Measurements from ENCODE around the gene RDX. TPM values are rescaled to one million over a fixed set of nuclear protein-coding genes. Genes with fewer than 3 reads are reported as not detected.
"Not testable (repeated sequence)": the region's sequence is repeated elsewhere in the genome, so short reads cannot be mapped to it uniquely, and the experiment has no call there.

RDX gene
- total RNA-seq, 1 experiment from 2014 or later = 111 TPM

DNA sequence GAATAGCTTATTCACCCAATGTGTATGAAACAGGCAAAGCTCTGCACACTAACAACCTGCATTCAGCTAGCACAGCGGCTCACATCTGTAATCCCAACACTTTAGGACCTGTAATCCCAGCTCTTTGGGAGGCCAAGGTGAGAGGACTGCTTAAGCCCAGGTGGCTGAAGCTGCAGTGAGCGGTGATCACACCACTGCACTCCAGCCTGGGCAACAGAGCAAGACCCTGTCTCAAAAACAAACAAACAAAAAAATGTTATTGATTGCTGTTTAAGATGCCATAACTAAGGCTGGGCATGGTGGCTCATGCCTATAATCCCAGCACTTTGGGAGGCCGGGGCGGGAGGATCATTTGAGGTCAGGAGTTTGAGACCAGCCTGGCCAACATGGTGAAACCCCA, 15.8 kb downstream of the RDX start:
- H3K9me3 ChIP-seq (replicated peaks); DNase-seq (ENCODE audit: low read depth in 1 of 2, low spot score in 2 of 2); H3K27me3 ChIP-seq (replicated peaks); H3K27ac ChIP-seq; H3K4me1 ChIP-seq (replicated peaks); H3K4me3 ChIP-seq: not testable (repeated sequence)
- H3K36me3 ChIP-seq = peaks cover 18% of the 10 kb centered on the region

DNA sequence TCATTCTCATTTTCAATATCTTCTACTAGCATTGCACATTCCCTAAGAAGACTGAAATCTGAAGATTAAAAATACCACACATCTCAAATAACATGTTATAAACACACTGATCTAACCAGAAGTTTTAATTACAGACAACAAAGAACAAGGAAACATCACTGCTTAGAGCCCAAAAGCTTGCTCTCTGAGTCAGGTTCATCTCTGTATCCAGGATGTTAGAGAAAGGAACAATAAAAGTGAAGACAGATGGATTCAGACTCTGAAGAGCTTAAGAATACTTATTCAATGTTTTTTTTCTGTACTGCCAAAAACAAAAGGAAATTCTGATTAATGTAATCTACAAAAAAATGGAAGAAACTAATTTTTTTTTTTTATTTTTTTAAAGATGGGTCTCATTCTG, 16.5 kb downstream of the RDX start:
- no peaks in the 10 kb centered on the region for H3K4me1 ChIP-seq (replicated peaks)
- H3K9me3 ChIP-seq (replicated peaks) = no peaks in the 10 kb centered on the region
- H3K27ac ChIP-seq = no peak overlapping the region
- no peak overlapping the region for H3K4me3 ChIP-seq
- peaks cover 23% of the 10 kb centered on the region for H3K36me3 ChIP-seq
- H3K27me3 ChIP-seq (replicated peaks) = no peaks in the 10 kb centered on the region
- DNase-seq (ENCODE audit: low read depth in 1 of 2, low spot score in 2 of 2) = no peak

DNA sequence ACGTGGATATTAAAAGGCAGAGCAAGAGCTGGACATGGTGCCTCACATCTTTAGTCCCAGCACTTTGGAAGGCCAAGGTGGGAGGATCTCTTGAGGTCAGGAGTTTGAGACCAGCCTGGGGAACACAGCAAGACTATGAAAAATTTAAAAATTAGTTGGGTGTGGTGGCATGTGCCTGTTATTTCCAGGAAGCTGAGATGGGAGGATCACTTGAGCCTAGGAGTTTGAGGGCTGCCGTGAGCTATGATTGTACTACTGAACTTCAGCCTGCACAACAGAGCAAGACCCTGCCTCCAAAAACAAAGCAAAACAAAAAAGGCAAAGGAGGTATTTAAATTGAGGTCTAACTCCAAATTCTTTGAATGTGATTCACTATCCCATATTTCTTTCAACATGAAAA, 23.5 kb downstream of the RDX start:
- peaks cover 52% of the 10 kb centered on the region for H3K36me3 ChIP-seq
- DNase-seq (ENCODE audit: low read depth in 1 of 2, low spot score in 2 of 2) = no peak

DNA sequence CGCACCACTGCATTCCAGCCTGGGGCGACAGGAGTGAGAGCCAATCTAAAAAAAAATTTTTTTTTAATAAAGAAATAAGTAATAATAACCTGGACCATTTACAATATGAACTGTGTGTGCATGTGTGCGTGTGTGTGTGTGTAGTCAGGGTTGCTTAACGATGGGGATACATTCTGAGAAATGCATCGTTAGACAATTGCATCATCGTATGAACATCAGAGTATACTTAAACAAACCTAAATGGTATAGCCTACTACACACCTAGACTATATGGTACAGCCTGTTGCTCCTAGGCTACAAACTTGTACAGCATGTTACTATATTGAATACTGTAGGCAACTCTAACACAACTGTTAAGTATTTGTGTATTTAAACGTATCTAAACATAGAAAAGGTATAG, 26.4 kb downstream of the RDX start:
- no peak overlapping the region for H3K4me3 ChIP-seq
- no peak overlapping the region for H3K27ac ChIP-seq
- H3K36me3 ChIP-seq = peaks cover 38% of the 10 kb centered on the region
- H3K27me3 ChIP-seq (replicated peaks) = no peaks in the 10 kb centered on the region
- H3K4me1 ChIP-seq (replicated peaks) = 0 out of 2 replicates have a peak, but pooled peaks cover 4% of the 10 kb centered on the region
- no peaks in the 10 kb centered on the region for H3K9me3 ChIP-seq (replicated peaks)
- no peak for DNase-seq (ENCODE audit: low read depth in 1 of 2, low spot score in 2 of 2)

More for the DNA sequence above, 23.5 kb downstream of the RDX start:
- Histone ChIP-seq H3K4me1 (replicated peaks) (0 out of 2 replicates have a peak, but pooled peaks cover 4% of the 10 kb centered on the region), H3K9me3 (replicated peaks) (no peaks in the 10 kb centered on the region), H3K27ac (no peak overlapping the region), H3K4me3 (no peak overlapping the region), H3K27me3 (replicated peaks) (no peaks in the 10 kb centered on the region)

DNA sequence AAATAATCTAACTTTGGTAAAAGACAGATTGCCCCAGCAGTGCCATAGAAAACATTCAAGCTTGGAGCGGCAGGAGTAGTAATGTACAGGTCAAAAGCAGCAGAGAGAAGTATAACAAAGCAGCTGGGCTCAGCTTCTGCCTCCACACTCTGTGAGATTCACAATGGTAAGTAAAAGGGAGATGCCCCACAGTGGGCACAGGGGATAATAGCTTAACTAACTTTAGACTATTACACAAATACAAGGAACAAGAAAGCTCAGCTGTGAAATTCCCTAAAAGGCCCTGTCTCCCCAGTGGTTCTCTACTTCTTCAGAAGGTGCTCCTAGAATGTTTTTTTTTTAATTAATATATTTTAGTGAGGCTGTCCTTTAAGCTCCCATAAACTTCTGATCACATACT, 28.0 kb downstream of the RDX start:
- peaks cover 35% of the 10 kb centered on the region for H3K36me3 ChIP-seq
- DNase-seq (ENCODE audit: low read depth in 1 of 2, low spot score in 2 of 2) = no peak
- no peaks in the 10 kb centered on the region for H3K27me3 ChIP-seq (replicated peaks)
- 0 out of 2 replicates have a peak, but pooled peaks cover 4% of the 10 kb centered on the region for H3K4me1 ChIP-seq (replicated peaks)
- H3K4me3 ChIP-seq = no peak overlapping the region
- no peaks in the 10 kb centered on the region for H3K9me3 ChIP-seq (replicated peaks)
- H3K27ac ChIP-seq = no peak overlapping the region

DNA sequence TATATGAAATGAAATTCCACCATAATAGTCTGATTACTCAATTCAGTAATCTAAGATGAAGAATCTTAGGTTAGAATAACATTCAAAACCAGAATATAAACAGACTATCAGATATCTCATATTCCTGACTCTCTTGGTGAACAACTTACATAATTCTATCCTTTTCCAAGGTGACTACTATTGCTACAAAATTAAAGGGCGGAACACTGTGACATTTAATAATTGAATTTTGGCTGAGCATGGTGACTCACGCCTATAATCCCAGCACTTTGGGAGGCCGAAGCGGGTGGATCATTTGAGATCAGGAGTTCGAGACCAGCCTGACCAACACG, 34.4 kb downstream of the RDX start:
- H3K9me3 ChIP-seq (replicated peaks) = no peaks in the 10 kb centered on the region
- H3K4me3 ChIP-seq = no peak overlapping the region
- H3K36me3 ChIP-seq = peaks cover 29% of the 10 kb centered on the region
- DNase-seq (ENCODE audit: low read depth in 1 of 2, low spot score in 2 of 2) = no peak
- H3K27me3 ChIP-seq (replicated peaks) = no peaks in the 10 kb centered on the region
- H3K4me1 ChIP-seq (replicated peaks) = no peaks in the 10 kb centered on the region
- no peak overlapping the region for H3K27ac ChIP-seq

DNA sequence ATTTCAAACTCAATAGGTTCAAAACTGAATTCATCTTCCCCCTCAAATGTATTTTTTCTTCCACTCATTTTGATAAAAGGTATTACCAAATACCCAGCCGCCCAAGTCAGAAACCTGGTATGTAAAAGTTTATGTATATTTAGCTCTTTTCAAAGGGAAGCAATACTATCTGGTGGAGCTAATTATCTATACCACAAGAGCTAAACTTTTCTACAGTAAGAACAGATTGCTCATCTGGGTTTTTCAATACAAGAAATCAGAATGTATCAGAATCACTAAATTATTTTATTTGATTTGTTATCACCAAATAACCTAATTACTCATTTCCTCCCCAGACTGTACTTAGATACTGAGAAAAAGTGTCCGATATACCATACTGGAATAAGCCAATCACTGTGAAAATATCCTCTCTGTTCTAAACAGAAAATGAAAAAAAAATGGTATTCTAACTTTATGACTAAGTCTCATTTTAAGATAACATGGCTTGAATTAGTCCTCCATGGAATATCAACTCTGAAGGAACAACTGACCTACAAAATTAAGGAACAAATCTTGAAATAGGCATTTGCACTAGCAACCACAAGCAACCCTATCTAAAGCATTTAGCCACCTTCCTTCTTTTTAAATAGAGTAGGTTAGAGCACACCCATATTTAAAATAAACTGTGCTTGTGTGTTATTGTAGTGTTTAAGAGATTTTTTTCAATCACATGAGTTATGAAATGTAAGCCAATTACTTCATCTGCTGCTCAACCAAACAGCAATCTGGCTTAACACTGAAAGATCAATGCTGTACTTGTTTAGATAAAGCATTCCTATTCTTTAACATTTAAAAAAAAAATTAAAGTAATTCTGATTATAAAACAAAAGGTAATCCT, 35.0 kb downstream of the RDX start:
- DNase-seq (ENCODE audit: low read depth in 1 of 2, low spot score in 2 of 2) = no peak
- Histone ChIP-seq H3K4me3 (no peak overlapping the region), H3K36me3 (peaks cover 29% of the 10 kb centered on the region), H3K27ac (no peak overlapping the region), H3K9me3 (replicated peaks) (no peaks in the 10 kb centered on the region), H3K4me1 (replicated peaks) (no peaks in the 10 kb centered on the region), H3K27me3 (replicated peaks) (no peaks in the 10 kb centered on the region)

DNA sequence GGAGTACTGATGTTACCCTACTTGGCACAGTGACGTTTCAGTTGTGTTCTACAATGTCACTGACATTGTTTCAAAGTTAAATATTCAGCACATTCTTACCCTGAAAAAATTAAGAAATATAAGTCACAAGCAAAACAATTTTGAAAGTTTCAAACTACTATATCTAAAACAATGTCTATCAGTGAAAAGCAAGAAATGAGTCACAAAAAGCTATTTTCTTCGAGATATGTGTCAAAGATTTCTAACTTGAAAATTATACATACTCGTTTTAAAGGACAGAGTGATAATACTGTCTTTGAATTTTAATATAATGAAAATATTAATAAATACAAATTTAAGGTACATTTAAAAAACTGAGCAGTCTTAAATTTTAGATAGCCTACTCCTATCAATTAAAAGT, 42.9 kb downstream of the RDX start:
- peaks cover 59% of the 10 kb centered on the region for H3K36me3 ChIP-seq

DNA sequence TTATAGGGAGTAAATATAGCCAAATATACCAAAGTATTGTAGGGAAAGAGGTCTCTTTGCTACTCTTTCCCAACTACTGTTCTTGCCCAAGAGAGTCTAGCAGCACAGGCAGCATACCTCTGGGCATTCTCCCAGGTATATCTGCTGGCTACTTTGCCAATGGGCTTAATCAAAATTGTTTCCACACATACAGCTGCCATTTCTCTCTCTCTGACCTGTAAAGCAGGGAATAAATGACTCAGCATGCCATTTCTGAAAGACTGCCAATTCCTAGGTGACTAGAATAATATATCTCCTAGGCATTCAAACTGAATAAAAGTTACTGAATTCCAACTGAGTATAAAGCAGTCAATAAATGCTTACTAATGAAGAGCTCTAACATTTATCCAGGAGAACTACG, 44.6 kb downstream of the RDX start:
- no peaks in the 10 kb centered on the region; the same call in 1 of the 2 replicates for H3K4me1 ChIP-seq (replicated peaks)
- no peak for DNase-seq (ENCODE audit: low read depth in 1 of 2, low spot score in 2 of 2)
- H3K9me3 ChIP-seq (replicated peaks) = no peaks in the 10 kb centered on the region
- no peaks in the 10 kb centered on the region for H3K27me3 ChIP-seq (replicated peaks)
- no peak overlapping the region for H3K27ac ChIP-seq
- H3K4me3 ChIP-seq = no peak overlapping the region
- H3K36me3 ChIP-seq = peaks cover 58% of the 10 kb centered on the region

More for the DNA sequence above, 42.9 kb downstream of the RDX start:
- no peak for DNase-seq (ENCODE audit: low read depth in 1 of 2, low spot score in 2 of 2)
- Histone ChIP-seq H3K27ac (no peak overlapping the region), H3K9me3 (replicated peaks) (no peaks in the 10 kb centered on the region), H3K4me3 (no peak overlapping the region), H3K27me3 (replicated peaks) (no peaks in the 10 kb centered on the region), H3K4me1 (replicated peaks) (no peaks in the 10 kb centered on the region; the same call in 1 of the 2 replicates)

DNA sequence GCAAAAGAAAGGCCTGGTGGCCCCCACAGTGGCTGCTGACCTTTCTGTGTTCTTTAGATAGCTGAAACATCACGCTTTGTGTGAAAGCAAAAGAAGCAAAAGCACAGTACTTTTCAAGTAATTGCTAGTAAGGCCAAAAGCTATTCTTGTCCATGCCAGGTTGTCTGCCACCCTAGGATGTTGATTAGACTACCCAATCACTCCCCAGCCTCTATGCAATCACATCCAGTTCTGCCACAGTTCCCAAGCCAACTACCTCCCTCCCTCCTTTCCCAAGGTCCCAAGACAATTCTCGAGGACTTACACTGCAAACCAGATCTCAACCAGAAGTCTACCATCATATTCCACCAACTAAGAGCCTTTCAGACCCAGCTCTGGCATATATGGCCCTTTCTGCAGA, 46.2 kb downstream of the RDX start:
- H3K36me3 ChIP-seq = peaks cover 53% of the 10 kb centered on the region
- DNase-seq (ENCODE audit: low read depth in 1 of 2, low spot score in 2 of 2) = no peak
- H3K9me3 ChIP-seq (replicated peaks) = no peaks in the 10 kb centered on the region
- H3K4me3 ChIP-seq = no peak overlapping the region
- no peak overlapping the region for H3K27ac ChIP-seq
- no peaks in the 10 kb centered on the region; the same call in 1 of the 2 replicates for H3K4me1 ChIP-seq (replicated peaks)
- no peaks in the 10 kb centered on the region for H3K27me3 ChIP-seq (replicated peaks)

DNA sequence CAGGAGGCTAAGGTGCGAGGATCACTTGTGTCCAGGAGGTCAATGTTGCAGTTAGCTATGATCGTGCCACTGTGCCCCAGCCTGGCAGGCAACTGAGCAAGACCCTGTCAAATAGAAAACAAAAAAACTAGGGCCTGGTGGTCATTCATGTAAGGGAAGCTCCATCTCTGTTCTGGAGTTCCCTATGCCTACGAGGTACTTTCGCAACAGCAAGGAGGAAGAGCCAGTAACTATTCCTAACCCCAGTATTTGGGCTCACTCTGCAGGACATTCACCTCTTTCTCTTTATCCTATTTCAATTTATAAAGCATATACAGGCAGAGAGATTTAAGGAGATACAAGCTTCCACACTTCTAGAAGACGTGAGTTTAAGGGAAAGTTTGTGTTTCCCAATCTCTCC, 46.6 kb downstream of the RDX start:
- Histone ChIP-seq H3K4me1 (replicated peaks) (no peaks in the 10 kb centered on the region; the same call in 1 of the 2 replicates), H3K27ac (no peak overlapping the region), H3K27me3 (replicated peaks) (no peaks in the 10 kb centered on the region), H3K4me3 (no peak overlapping the region), H3K9me3 (replicated peaks) (no peaks in the 10 kb centered on the region), H3K36me3 (peaks cover 52% of the 10 kb centered on the region)
- no peak for DNase-seq (ENCODE audit: low read depth in 1 of 2, low spot score in 2 of 2)

DNA sequence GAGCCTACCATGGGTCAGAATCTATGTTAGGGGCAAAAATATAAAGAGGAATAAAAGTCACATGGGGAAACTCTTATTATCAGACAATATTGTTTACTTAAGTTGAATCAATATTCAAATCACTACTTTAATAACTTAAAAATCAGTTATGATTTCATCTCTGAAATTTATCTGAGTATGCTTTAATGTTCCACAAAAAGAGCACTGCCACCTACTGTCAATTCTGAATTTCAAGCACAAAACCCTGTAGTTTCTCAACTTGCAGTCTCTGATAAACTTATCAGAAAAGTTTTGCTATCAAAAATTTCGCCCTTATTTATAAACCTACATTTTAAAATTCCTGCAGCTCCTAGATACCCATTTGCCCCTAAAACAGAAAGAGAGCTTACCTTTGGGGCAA, 47.3 kb downstream of the RDX start:
- no peak overlapping the region for H3K4me3 ChIP-seq
- H3K9me3 ChIP-seq (replicated peaks) = no peaks in the 10 kb centered on the region
- no peaks in the 10 kb centered on the region; the same call in 1 of the 2 replicates for H3K4me1 ChIP-seq (replicated peaks)
- no peak overlapping the region for H3K27ac ChIP-seq
- no peaks in the 10 kb centered on the region for H3K27me3 ChIP-seq (replicated peaks)
- H3K36me3 ChIP-seq = peaks cover 50% of the 10 kb centered on the region
- DNase-seq (ENCODE audit: low read depth in 1 of 2, low spot score in 2 of 2) = no peak

DNA sequence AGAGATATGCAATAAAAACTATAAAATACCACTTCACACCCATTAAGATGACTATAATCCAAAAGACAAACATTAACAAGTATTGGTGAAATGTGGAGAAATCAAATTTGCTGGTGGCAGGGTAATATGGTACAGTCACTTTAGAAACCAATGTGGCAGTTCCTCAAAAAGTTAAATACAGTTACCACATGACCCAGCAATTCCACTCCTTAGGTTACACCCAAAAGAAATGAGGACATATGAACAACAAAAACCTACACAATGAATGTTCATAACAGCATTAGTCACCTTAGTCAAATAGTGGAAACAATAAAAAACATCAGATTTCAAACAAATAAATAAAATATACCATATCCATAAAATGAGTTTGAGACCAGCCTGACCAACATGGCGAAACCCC, 52.6 kb downstream of the RDX start:
- Histone ChIP-seq H3K4me3 (no peak overlapping the region), H3K27ac (no peak overlapping the region), H3K4me1 (replicated peaks) (no peaks in the 10 kb centered on the region), H3K9me3 (replicated peaks) (no peaks in the 10 kb centered on the region), H3K27me3 (replicated peaks) (no peaks in the 10 kb centered on the region), H3K36me3 (peaks cover 29% of the 10 kb centered on the region)
- DNase-seq (ENCODE audit: low read depth in 1 of 2, low spot score in 2 of 2) = no peak

DNA sequence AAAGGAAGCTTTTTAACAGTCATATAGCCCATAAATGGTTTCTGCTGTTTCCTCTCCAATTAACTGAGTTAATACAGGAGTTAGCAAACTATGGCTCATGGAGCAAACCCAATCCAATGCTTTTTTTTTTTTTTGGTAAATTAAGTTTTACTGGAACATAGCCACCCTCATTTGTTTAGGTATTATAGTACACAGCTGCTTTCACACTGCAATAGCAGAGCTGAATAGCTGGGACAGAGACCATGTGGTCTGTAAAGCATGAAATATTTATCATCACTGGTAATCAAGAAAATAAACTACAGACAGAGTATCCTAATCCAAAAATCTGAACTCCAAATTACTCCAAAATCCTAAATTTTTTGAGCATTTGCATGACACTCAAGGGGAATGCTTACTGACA, 53.7 kb downstream of the RDX start:
- H3K27me3 ChIP-seq (replicated peaks) = no peaks in the 10 kb centered on the region
- H3K4me1 ChIP-seq (replicated peaks) = no peaks in the 10 kb centered on the region
- H3K27ac ChIP-seq = no peak overlapping the region
- DNase-seq (ENCODE audit: low read depth in 1 of 2, low spot score in 2 of 2) = no peak
- H3K4me3 ChIP-seq = no peak overlapping the region
- peaks cover 27% of the 10 kb centered on the region for H3K36me3 ChIP-seq
- no peaks in the 10 kb centered on the region for H3K9me3 ChIP-seq (replicated peaks)

DNA sequence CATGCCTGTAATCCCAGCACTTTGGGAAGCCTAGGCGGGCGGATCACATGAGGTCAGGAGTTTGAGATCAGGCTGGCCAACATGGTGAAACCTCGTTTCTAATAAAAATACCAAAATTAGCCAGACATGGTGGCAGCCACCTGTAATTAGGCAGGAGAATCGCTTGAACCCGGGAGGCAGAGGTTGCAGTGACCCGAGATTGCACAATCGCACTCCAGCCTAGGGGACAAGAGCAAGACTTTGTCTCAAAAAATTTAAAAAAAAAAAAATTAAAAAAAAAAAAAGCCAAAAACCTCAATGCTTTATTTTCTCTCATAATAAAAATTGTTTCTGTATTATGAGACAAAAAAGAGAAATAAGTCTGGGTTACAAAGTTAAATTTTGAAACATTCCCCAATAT, 54.2 kb downstream of the RDX start:
- Histone ChIP-seq H3K4me1 (replicated peaks) (no peaks in the 10 kb centered on the region), H3K9me3 (replicated peaks) (no peaks in the 10 kb centered on the region), H3K4me3 (no peak overlapping the region), H3K27ac (no peak overlapping the region), H3K36me3 (peaks cover 27% of the 10 kb centered on the region), H3K27me3 (replicated peaks) (no peaks in the 10 kb centered on the region)
- DNase-seq (ENCODE audit: low read depth in 1 of 2, low spot score in 2 of 2) = no peak
